Ovary (tissue), 9 donors: ENCODE results near the gene MZF1. TPM values are rescaled to one million over a fixed set of nuclear protein-coding genes. Genes with fewer than 3 reads are reported as not detected.
"Not testable (repeated sequence)": the region's sequence is repeated elsewhere in the genome, so short reads cannot be mapped to it uniquely, and the experiment has no call there.

ENCODE experiments used
- DNase-seq, 5 donors: peaks; one replicate each; pipeline ENCODE4 v3.0.0-alpha.2; 2019 to 2020
- H3K27ac ChIP-seq, 2 donors: fragments of 200-600 bp; one replicate each; pipeline versions ENCODE4 v1.5.1 to v1.8.0; 2019 to 2022
- H3K27me3 ChIP-seq: fragments of 200-600 bp; one replicate; pipeline ENCODE4 v1.8.0; 2022
- H3K36me3 ChIP-seq: fragments of 200-600 bp; sonication (generic); one replicate; pipeline ENCODE4 v1.5.1; 2019
- H3K4me1 ChIP-seq: one replicate; pipeline ENCODE4 v1.8.1; 2013; ENCODE audit warnings: mild to moderate bottlenecking, moderate library complexity; ENCODE audit not compliant: insufficient read depth
- H3K4me3 ChIP-seq: fragments of 200-600 bp; sonication (generic); one replicate; pipeline ENCODE4 v1.5.1; 2017
- H3K9me3 ChIP-seq, 2 donors: fragments of 200-600 bp in 1 of 2; sonication (generic) in 1 of 2; one replicate each; pipeline versions ENCODE4 v1.5.1 to v1.8.1; 2013 to 2019; ENCODE audit warnings: mild to moderate bottlenecking in 1 of 2, moderate library complexity in 1 of 2
- CTCF ChIP-seq, 3 donors: fragments of 450-650 bp in 2 of 3; fragments of 200-600 bp in 1 of 3; IDR thresholded peaks; one replicate each; pipeline versions ENCODE4 v1.5.1 to v1.8.0; 2016 to 2022; ENCODE audit warnings: antibody characterized with exemption in 3 of 3, mild to moderate bottlenecking in 1 of 3
- EP300 ChIP-seq: sonication (generic); formaldehyde crosslinking; IDR thresholded peaks from one replicate; pipeline ENCODE4 v1.6.1; 2017; ENCODE audit warnings: antibody characterized with exemption
- POLR2A ChIP-seq: fragments of 450-650 bp; IDR thresholded peaks from one replicate; pipeline ENCODE4 v1.6.1; 2017; ENCODE audit warnings: antibody characterized with exemption, mild to moderate bottlenecking, moderate library complexity
- WGBS, 3 donors: extraction: QIAGEN DNeasy Blood & Tissue Kit in 1 of 3; methylation state at CpG; one replicate each; pipeline versions ENCODE4 v1.1.5 to v1.1.7; 2013 to 2017; 5-methylcytosine and 5-hydroxymethylcytosine counted together
- intact Hi-C, 4 donors: fragments of 100-400 bp; cut with DNase I; formaldehyde crosslinking; loops; one replicate each; pipeline versions ENCODE4 v1.11.0 to v1.15.1; 2022 to 2023
- polyA plus RNA-seq, 2 donors: library from polyadenylated mRNA; stranded (reverse); fragments of 200-250 nt in 1 of 2; fragments of 350-450 nt in 1 of 2; fragmentation: Illumina TruSeq in 1 of 2; extraction: RNeasy Lipid Tissue Mini Kit (QIAGEN cat#74804) in 1 of 2; gene quantifications; one replicate each; pipeline ENCODE4 v1.2.3, GENCODE V29; 2013 to 2014
- total RNA-seq, 7 donors: library from RNA; depleted of rRNA in 2 of 7; stranded (reverse); fragments of >200 nt in 2 of 7; fragmentation: NEBNext Ultra II Directional in 3 of 7; extraction: Animal tissue kit (Norgen Biotek cat#: 25700) in 3 of 7; gene quantifications; one replicate each; pipeline versions ENCODE4 v1.1.0 to v1.2.4, GENCODE V29; 2016 to 2023
- donor health status: DM: no; HTN: no; CAD: no; lungs with moderate emphysema.
- donor health status: DM: no; HTN: no; CAD: no.
- donor health status: Bipolar disorder and iron deficiency.
- donor health status: DM: yes; HTN: yes; CAD: no.
- donor health status: DM: no; HTN: no; CAD: no.
- donor health status: DM: yes; HTN: yes; CAD: no.

Gene MZF1
- total and polyA plus RNA-seq, 9 donors, result 10.8 to 48.0 (median 30.6) TPM

- 82 to 88% (median 86%) methylated on average over 8 of the region's 8 CpGs for WGBS, 3 donors
- intact Hi-C loops, result no loop called here
- peaks cover 4% of the 10 kb centered on the region for H3K4me1 ChIP-seq
- no peak for TF ChIP-seq POLR2A
- TF ChIP-seq EP300, result no peak
- no peak for TF ChIP-seq CTCF (IDR thresholded peaks at IDR 0.05)
- H3K27me3 ChIP-seq, result no peaks in the 10 kb centered on the region
- H3K4me3 ChIP-seq, result no peak overlapping the region
- DNase-seq, result peak in 3 of 5 donors; percentile 5 to 28 (median 7)
- no peaks in the 10 kb centered on the region for H3K36me3 ChIP-seq
- H3K27ac ChIP-seq, result no peak overlapping the region
- H3K9me3 ChIP-seq, result no peaks in the 10 kb centered on the region
Measured at GRCh38 chr19:58579473-58580142, 6.5 kb upstream of the MZF1 start.

- intact Hi-C loops, result no loop called here
- H3K4me1 ChIP-seq, result peaks cover 6% of the 10 kb centered on the region
- 85 to 87% (median 87%) methylated on average over 11 of the region's 11 CpGs for WGBS, 3 donors
- H3K27me3 ChIP-seq, result no peaks in the 10 kb centered on the region
- TF ChIP-seq EP300 (no peak), POLR2A (no peak), CTCF (IDR thresholded peaks at IDR 0.05) (no peak)
- H3K27ac ChIP-seq, result no peak overlapping the region
- no peak overlapping the region for H3K4me3 ChIP-seq
- no peaks in the 10 kb centered on the region for H3K9me3 ChIP-seq
- no peaks in the 10 kb centered on the region for H3K36me3 ChIP-seq
- DNase-seq, result peak; percentile 10 to 40 (median 27)
Measured at GRCh38 chr19:58578012-58578925, 5.1 kb upstream of the MZF1 start.

GRCh38 chr19:58577581-58577980, 4.4 kb upstream of the MZF1 start:
- H3K36me3 ChIP-seq, H3K27ac ChIP-seq, H3K4me1 ChIP-seq, H3K27me3 ChIP-seq, intact Hi-C loops, H3K9me3 ChIP-seq, H3K4me3 ChIP-seq: not testable (repeated sequence)
- DNase-seq, result peak in 3 of 5 donors; percentile 7 to 22 (median 12)
- WGBS, 3 donors, result 91 to 94% (median 92%) methylated on average over 2 of the region's 2 CpGs

GRCh38 chr19:58575183-58576041, 2.3 kb upstream of the MZF1 start:
- H3K4me3 ChIP-seq, result peak overlapping the region; percentile 71
- H3K27ac ChIP-seq, result peak overlapping the region; percentile 64 to 90
- TF ChIP-seq EP300 (peak; percentile 30), CTCF (IDR thresholded peaks at IDR 0.05) (peak in 2 of 3 donors; percentile 42 to 55), POLR2A (peak; percentile 75)
- 0 to 1% (median 1%) methylated on average over 58 to 66 of the region's 66 CpGs for WGBS, 3 donors
- H3K36me3 ChIP-seq, result no peaks in the 10 kb centered on the region
- peak; percentile 92 to 95 (median 93) for DNase-seq
- no peaks in the 10 kb centered on the region for H3K27me3 ChIP-seq
- intact Hi-C loops, result no loop called here
- H3K4me1 ChIP-seq, result peaks cover 7% of the 10 kb centered on the region
- no peaks in the 10 kb centered on the region for H3K9me3 ChIP-seq
